ENCODE data around the gene TRAPPC10.

Gene TRAPPC10

GRCh38 chr21:43982489-43983078 lies 29.5 kb upstream of the TRAPPC10 start:
- no peak for DNase-seq (ENCODE audit: low read depth in 2 of 2)
- no peak for TF ChIP-seq CTCF (IDR thresholded peaks at IDR 0.05; ENCODE audit: low read depth, low read length)
- no peak overlapping the region for H3K4me3 ChIP-seq (replicated peaks in 1 of 2; ENCODE audit: low read depth in 2 of 2, low read length in 2 of 2)

GRCh38 chr21:43983390-43983789 lies 28.7 kb upstream of the TRAPPC10 start:
- DNase-seq (ENCODE audit: low read depth in 2 of 2): no peak
- no peak for TF ChIP-seq CTCF (IDR thresholded peaks at IDR 0.05; ENCODE audit: low read depth, low read length)
- no peak overlapping the region for H3K4me3 ChIP-seq (replicated peaks in 1 of 2; ENCODE audit: low read depth in 2 of 2, low read length in 2 of 2)

GRCh38 chr21:43983860-43984420 lies 28.2 kb upstream of the TRAPPC10 start:
- H3K4me3 ChIP-seq (replicated peaks in 1 of 2; ENCODE audit: low read depth in 2 of 2, low read length in 2 of 2): no peak overlapping the region
- no peak for TF ChIP-seq CTCF (IDR thresholded peaks at IDR 0.05; ENCODE audit: low read depth, low read length)
- no peak for DNase-seq (ENCODE audit: low read depth in 2 of 2)

- no peak overlapping the region for H3K4me3 ChIP-seq (replicated peaks in 1 of 2; ENCODE audit: low read depth in 2 of 2, low read length in 2 of 2)
- TF ChIP-seq CTCF (IDR thresholded peaks at IDR 0.05; ENCODE audit: low read depth, low read length): no peak
- DNase-seq (ENCODE audit: low read depth in 2 of 2): no peak
These were observed 27.0 kb upstream of the TRAPPC10 start for GRCh38 chr21:43984905-43985689.

GRCh38 chr21:43985690-43986251 lies 26.3 kb upstream of the TRAPPC10 start:
- TF ChIP-seq CTCF (IDR thresholded peaks at IDR 0.05; ENCODE audit: low read depth, low read length): no peak
- DNase-seq (ENCODE audit: low read depth in 2 of 2): no peak
- no peak overlapping the region for H3K4me3 ChIP-seq (replicated peaks in 1 of 2; ENCODE audit: low read depth in 2 of 2, low read length in 2 of 2)

GRCh38 chr21:43986544-43987451 lies 25.3 kb upstream of the TRAPPC10 start:
- no peak overlapping the region for H3K4me3 ChIP-seq (replicated peaks in 1 of 2; ENCODE audit: low read depth in 2 of 2, low read length in 2 of 2)
- TF ChIP-seq CTCF (IDR thresholded peaks at IDR 0.05; ENCODE audit: low read depth, low read length): no peak
- no peak for DNase-seq (ENCODE audit: low read depth in 2 of 2)

All from cardiac fibroblast (primary cell).